OCI-LY3 (cell line): Measurements from ENCODE around the gene LY9.

Experiments used
- EZH2phosphoT487 ChIP-seq: fragments of 200-600 bp; shearing (Covaris generic); IDR thresholded peaks from 2 replicates; pipeline ENCODE4 v1.6.1; 2018; ENCODE audit warnings: antibody characterized with exemption, mixed run types, low read depth
- TF ChIP-seq, protein P1 (sequence below): fragments of 200-600, 300-600 bp; sonication (generic); IDR thresholded peaks from 2 replicates; pipeline ENCODE4 v1.5.1; 2014; ENCODE audit warnings: antibody characterized with exemption, low read length, low read depth

- TF ChIP-seq, protein P1, sequence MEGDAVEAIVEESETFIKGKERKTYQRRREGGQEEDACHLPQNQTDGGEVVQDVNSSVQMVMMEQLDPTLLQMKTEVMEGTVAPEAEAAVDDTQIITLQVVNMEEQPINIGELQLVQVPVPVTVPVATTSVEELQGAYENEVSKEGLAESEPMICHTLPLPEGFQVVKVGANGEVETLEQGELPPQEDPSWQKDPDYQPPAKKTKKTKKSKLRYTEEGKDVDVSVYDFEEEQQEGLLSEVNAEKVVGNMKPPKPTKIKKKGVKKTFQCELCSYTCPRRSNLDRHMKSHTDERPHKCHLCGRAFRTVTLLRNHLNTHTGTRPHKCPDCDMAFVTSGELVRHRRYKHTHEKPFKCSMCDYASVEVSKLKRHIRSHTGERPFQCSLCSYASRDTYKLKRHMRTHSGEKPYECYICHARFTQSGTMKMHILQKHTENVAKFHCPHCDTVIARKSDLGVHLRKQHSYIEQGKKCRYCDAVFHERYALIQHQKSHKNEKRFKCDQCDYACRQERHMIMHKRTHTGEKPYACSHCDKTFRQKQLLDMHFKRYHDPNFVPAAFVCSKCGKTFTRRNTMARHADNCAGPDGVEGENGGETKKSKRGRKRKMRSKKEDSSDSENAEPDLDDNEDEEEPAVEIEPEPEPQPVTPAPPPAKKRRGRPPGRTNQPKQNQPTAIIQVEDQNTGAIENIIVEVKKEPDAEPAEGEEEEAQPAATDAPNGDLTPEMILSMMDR = no peak
- TF ChIP-seq EZH2phosphoT487 = no peak
These were observed 3.7 kb downstream of the LY9 start for GRCh38 chr1:160799641-160800040.
